K562 (cell line): Measurements from ENCODE around the gene CRYBG2. TPM values are rescaled to one million over a fixed set of nuclear protein-coding genes. Genes with fewer than 3 reads are reported as not detected.

ENCODE experiments used
- CTBP1 ChIP-seq: fragments of 450-650 bp; IDR thresholded peaks from 2 replicates; pipeline ENCODE4 v1.6.1; 2016; ENCODE audit warnings: borderline replicate concordance
- DPF2 ChIP-seq: fragments of 450-650 bp; IDR thresholded peaks from 2 replicates; pipeline ENCODE4 v1.6.1; 2016
- ELF2 ChIP-seq: fragments of 250-450 bp; sonication (Bioruptor Pico); IDR thresholded peaks from 2 replicates; pipeline ENCODE4 v1.5.0; 2021; ENCODE audit warnings: mild to moderate bottlenecking
- KAT7 ChIP-seq: sonication (generic); formaldehyde crosslinking; IDR thresholded peaks from 2 replicates; pipeline ENCODE4 v1.8.0; 2022; ENCODE audit warnings: missing genetic modification reagents, mild to moderate bottlenecking, borderline replicate concordance
- MAFK ChIP-seq: IDR thresholded peaks from 2 replicates; pipeline ENCODE4 v1.6.1; 2011; ENCODE audit warnings: low read length, improper control_type of control experiment
- MEIS2 ChIP-seq: fragments of 450-650 bp; IDR thresholded peaks from 2 replicates; pipeline ENCODE4 v1.6.1; 2014; ENCODE audit warnings: mild to moderate bottlenecking; ENCODE audit not compliant: partially characterized antibody
- NR4A1 ChIP-seq, 2 experiments: fragments of 250-450 bp in 1 of 2; fragments of 450-650 bp in 1 of 2; sonication (Bioruptor Pico) in 1 of 2; IDR thresholded peaks; 2 replicates each; pipeline versions ENCODE4 v1.4.0 to v1.6.1; 2016 to 2020; ENCODE audit warnings: mild to moderate bottlenecking in 2 of 2, missing compliant biosample characterization in 1 of 2, missing genetic modification characterization in 1 of 2, moderate library complexity in 1 of 2
- PBX2 ChIP-seq, 2 experiments: IDR thresholded peaks in 1 of 2; conservative IDR thresholded peaks in 1 of 2; 2 replicates each; pipeline ENCODE4 v1.6.1; 2016; ENCODE audit warnings: low read depth in 2 of 2, mild to moderate bottlenecking in 1 of 2, missing compliant biosample characterization in 1 of 2, missing genetic modification characterization in 1 of 2, moderate library complexity in 1 of 2
- PHF8 ChIP-seq: fragments of 200-600 bp; sonication (generic); IDR thresholded peaks from 2 replicates; pipeline ENCODE4 v1.6.1; 2012; ENCODE audit warnings: mixed run types, mild to moderate bottlenecking, inconsistent platforms, low read length, moderate library complexity, borderline replicate concordance
- PRMT5 ChIP-seq: sonication (generic); formaldehyde crosslinking; IDR thresholded peaks from 2 replicates; pipeline ENCODE4 v1.5.0; 2020; ENCODE audit warnings: missing genetic modification reagents
- PYGO2 ChIP-seq: fragments of 450-650 bp; IDR thresholded peaks from 2 replicates; pipeline ENCODE4 v1.6.1; 2016; ENCODE audit warnings: mild to moderate bottlenecking, missing genetic modification characterization, moderate library complexity, missing compliant biosample characterization
- SMARCC2 ChIP-seq: fragments of 450-650 bp; IDR thresholded peaks from 2 replicates; pipeline ENCODE4 v1.6.1; 2017; ENCODE audit warnings: antibody characterized with exemption, moderate library complexity, mild to moderate bottlenecking, low read depth
- SRSF7 ChIP-seq: fragments of 200-400 bp; formaldehyde crosslinking; optimal IDR thresholded peaks from 2 replicates; pipeline ENCODE3; 2017; ENCODE audit warnings: mild to moderate bottlenecking, low read depth, low read length
- YBX1 ChIP-seq: fragments of 450-650 bp; IDR thresholded peaks from 2 replicates; pipeline ENCODE4 v1.7.1; 2016; ENCODE audit warnings: mild to moderate bottlenecking
- ZNF143 ChIP-seq: sonication (generic); formaldehyde crosslinking; IDR thresholded peaks from 2 replicates; pipeline ENCODE4 v1.9.0; 2022; ENCODE audit warnings: mild to moderate bottlenecking, missing genetic modification reagents
- ZNF436 ChIP-seq: fragments of 250-450, 450-650 bp; sonication (Bioruptor Pico); formaldehyde crosslinking; IDR thresholded peaks from 2 replicates; pipeline ENCODE4 v1.7.0; 2020; ENCODE audit warnings: mild to moderate bottlenecking
- ZNF583 ChIP-seq: fragments of 250-450 bp; sonication (Bioruptor Pico); IDR thresholded peaks from 2 replicates; pipeline ENCODE4 v1.4.0; 2020
- ZNF79 ChIP-seq: fragments of 250-450 bp; sonication (Bioruptor Pico); IDR thresholded peaks from 2 replicates; pipeline ENCODE4 v1.4.0; 2020; ENCODE audit warnings: low read depth, mild to moderate bottlenecking, moderate library complexity
- polyA plus RNA-seq, 8 experiments: library from polyadenylated mRNA; depleted of rRNA in 4 of 8; stranded (reverse) in 5 of 8; unstranded in 3 of 8; fragments of >200 nt; fragmentation: Nextera tagmentation in 2 of 8; fragmentation: Illumina TruSeq in 1 of 8; extraction: Ambion mirVana in 2 of 8; extraction: Trizol in 1 of 8; gene quantifications; 2 replicates each; pipeline versions ENCODE4 v1.2.1 to v1.2.3, GENCODE V29; 2011 to 2014; ENCODE audit warnings: inconsistent platforms in 1 of 8, missing spikeins in 1 of 8
- total RNA-seq, 7 experiments: library from RNA; depleted of rRNA in 6 of 7; stranded (reverse); fragments of >200 nt in 6 of 7; fragmentation: Illumina TruSeq in 2 of 7; extraction: Trizol in 2 of 7; gene quantifications; 2 replicates each; pipeline versions ENCODE4 v1.2.1 to v1.2.3, GENCODE V29; 2011 to 2021; ENCODE audit warnings: low replicate concordance in 1 of 7
- TF ChIP-seq, protein P1 (sequence below): sonication (generic); formaldehyde crosslinking; IDR thresholded peaks from 2 replicates; pipeline ENCODE4 v1.8.0; 2023; ENCODE audit warnings: mild to moderate bottlenecking, missing genetic modification reagents
- TF ChIP-seq, protein P2 (sequence below): fragments of 150-350 bp; IDR thresholded peaks from 2 replicates; pipeline ENCODE4 v1.6.1; 2014; ENCODE audit warnings: low read depth, mild to moderate bottlenecking, low read length, borderline replicate concordance

The CRYBG2 gene
- total and polyA plus RNA-seq, 9 of the 15 experiments (the other 6 are each of a cell fraction or from before 2014, with no cell fraction given): 0.39 to 8.5 (median 3.7) TPM

DNA sequence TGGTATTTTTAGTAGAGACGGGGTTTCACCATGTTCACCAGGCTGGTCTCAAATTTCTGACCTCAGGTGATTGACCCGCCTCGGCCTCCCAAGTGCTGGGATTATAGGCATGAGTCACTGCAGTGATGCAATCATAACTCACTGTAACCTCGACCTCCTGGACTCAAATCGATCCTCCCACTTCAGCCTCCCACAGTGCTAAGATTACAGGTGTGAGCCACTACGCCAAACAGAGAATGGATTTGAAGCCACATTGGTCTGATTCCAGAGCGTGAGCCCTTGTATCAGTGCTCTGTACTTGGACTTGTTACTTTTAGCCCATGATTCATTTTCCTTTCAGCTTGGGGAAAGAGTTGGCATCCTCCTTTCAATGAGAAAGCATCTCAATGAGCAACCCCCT, 33.5 kb upstream of the CRYBG2 start (continued):
- TF ChIP-seq, protein P1, sequence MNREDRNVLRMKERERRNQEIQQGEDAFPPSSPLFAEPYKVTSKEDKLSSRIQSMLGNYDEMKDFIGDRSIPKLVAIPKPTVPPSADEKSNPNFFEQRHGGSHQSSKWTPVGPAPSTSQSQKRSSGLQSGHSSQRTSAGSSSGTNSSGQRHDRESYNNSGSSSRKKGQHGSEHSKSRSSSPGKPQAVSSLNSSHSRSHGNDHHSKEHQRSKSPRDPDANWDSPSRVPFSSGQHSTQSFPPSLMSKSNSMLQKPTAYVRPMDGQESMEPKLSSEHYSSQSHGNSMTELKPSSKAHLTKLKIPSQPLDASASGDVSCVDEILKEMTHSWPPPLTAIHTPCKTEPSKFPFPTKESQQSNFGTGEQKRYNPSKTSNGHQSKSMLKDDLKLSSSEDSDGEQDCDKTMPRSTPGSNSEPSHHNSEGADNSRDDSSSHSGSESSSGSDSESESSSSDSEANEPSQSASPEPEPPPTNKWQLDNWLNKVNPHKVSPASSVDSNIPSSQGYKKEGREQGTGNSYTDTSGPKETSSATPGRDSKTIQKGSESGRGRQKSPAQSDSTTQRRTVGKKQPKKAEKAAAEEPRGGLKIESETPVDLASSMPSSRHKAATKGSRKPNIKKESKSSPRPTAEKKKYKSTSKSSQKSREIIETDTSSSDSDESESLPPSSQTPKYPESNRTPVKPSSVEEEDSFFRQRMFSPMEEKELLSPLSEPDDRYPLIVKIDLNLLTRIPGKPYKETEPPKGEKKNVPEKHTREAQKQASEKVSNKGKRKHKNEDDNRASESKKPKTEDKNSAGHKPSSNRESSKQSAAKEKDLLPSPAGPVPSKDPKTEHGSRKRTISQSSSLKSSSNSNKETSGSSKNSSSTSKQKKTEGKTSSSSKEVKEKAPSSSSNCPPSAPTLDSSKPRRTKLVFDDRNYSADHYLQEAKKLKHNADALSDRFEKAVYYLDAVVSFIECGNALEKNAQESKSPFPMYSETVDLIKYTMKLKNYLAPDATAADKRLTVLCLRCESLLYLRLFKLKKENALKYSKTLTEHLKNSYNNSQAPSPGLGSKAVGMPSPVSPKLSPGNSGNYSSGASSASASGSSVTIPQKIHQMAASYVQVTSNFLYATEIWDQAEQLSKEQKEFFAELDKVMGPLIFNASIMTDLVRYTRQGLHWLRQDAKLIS (CRISPR knock-in tag): no peak
- peak; percentile 48; the same call in 1 of the 2 replicates for TF ChIP-seq ZNF143 (CRISPR knock-in tag)
- TF ChIP-seq YBX1: no peak
- no peak for TF ChIP-seq ZNF583 (CRISPR knock-in tag)
- no peak for TF ChIP-seq ZNF79 (CRISPR knock-in tag)
- TF ChIP-seq PHF8: no peak
- TF ChIP-seq MAFK: no peak
- peak; percentile 76; the same call in 1 of the 2 replicates for TF ChIP-seq SMARCC2
- peak; percentile 93 for TF ChIP-seq DPF2
- TF ChIP-seq, protein P2, sequence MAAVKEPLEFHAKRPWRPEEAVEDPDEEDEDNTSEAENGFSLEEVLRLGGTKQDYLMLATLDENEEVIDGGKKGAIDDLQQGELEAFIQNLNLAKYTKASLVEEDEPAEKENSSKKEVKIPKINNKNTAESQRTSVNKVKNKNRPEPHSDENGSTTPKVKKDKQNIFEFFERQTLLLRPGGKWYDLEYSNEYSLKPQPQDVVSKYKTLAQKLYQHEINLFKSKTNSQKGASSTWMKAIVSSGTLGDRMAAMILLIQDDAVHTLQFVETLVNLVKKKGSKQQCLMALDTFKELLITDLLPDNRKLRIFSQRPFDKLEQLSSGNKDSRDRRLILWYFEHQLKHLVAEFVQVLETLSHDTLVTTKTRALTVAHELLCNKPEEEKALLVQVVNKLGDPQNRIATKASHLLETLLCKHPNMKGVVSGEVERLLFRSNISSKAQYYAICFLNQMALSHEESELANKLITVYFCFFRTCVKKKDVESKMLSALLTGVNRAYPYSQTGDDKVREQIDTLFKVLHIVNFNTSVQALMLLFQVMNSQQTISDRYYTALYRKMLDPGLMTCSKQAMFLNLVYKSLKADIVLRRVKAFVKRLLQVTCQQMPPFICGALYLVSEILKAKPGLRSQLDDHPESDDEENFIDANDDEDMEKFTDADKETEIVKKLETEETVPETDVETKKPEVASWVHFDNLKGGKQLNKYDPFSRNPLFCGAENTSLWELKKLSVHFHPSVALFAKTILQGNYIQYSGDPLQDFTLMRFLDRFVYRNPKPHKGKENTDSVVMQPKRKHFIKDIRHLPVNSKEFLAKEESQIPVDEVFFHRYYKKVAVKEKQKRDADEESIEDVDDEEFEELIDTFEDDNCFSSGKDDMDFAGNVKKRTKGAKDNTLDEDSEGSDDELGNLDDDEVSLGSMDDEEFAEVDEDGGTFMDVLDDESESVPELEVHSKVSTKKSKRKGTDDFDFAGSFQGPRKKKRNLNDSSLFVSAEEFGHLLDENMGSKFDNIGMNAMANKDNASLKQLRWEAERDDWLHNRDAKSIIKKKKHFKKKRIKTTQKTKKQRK: no peak
- no peak for TF ChIP-seq PRMT5
- TF ChIP-seq MEIS2: peak; percentile 18
- no peak for TF ChIP-seq ELF2
- TF ChIP-seq PYGO2 (tag): no peak
- no peak for TF ChIP-seq KAT7
- TF ChIP-seq NR4A1 (CRISPR knock-in tag; IDR thresholded peaks at IDR 0.05): no peak
- no peak for TF ChIP-seq NR4A1 (tag; IDR thresholded peaks at IDR 0.05)
- TF ChIP-seq ZNF436 (CRISPR knock-in tag): no peak
- TF ChIP-seq PBX2 (CRISPR knock-in tag; IDR thresholded peaks at IDR 0.05; ENCODE audit: low read depth): no peak
- TF ChIP-seq PBX2 (tag; conservative IDR thresholded peaks at IDR 0.05; ENCODE audit: low read depth): no peak
- peak; percentile 57; the same call in 1 of the 2 replicates for TF ChIP-seq CTBP1
- TF ChIP-seq SRSF7: no peak
